K562 (cell line): ENCODE measurements around the gene LSM14B. TPM values are rescaled to one million over a fixed set of nuclear protein-coding genes. Genes with fewer than 3 reads are reported as not detected.

Experiments used
- BACH1 ChIP-seq: fragments of 200-800 bp; sonication (Bioruptor generic); IDR thresholded peaks from 2 replicates; pipeline ENCODE4 v1.6.1; 2016; ENCODE audit warnings: missing genetic modification characterization, missing compliant biosample characterization
- CBX1 ChIP-seq: sonication (generic); IDR thresholded peaks from 2 replicates; pipeline ENCODE4 v1.6.1; 2016; ENCODE audit warnings: antibody characterized with exemption, low read depth, mild to moderate bottlenecking
- CC2D1A ChIP-seq: fragments of 450-650 bp; IDR thresholded peaks from 2 replicates; pipeline ENCODE4 v1.6.1; 2017; ENCODE audit warnings: mild to moderate bottlenecking
- CHD2 ChIP-seq: IDR thresholded peaks from 2 replicates; pipeline ENCODE4 v1.6.1; 2011; ENCODE audit warnings: low read depth, low read length
- CREB3L1 ChIP-seq: fragments of 450-650 bp; IDR thresholded peaks from 2 replicates; pipeline ENCODE4 v1.6.1; 2014; ENCODE audit warnings: low read depth, mild to moderate bottlenecking, moderate library complexity, borderline replicate concordance
- CREM ChIP-seq: IDR thresholded peaks from 2 replicates; pipeline ENCODE4 v1.6.1; 2014; ENCODE audit warnings: antibody characterized with exemption, low read depth
- ETV1 ChIP-seq: fragments of 450-650 bp; conservative IDR thresholded peaks from 2 replicates; pipeline ENCODE4 v1.6.1; 2016; ENCODE audit warnings: missing genetic modification characterization, control low read depth, low read depth, missing compliant biosample characterization
- ETV6 ChIP-seq, 3 experiments: fragments of 150-350 bp in 1 of 3; sonication (generic) in 1 of 3; formaldehyde crosslinking in 1 of 3; IDR thresholded peaks; 2 replicates each; pipeline versions ENCODE4 v1.6.1 to v1.8.0; 2014 to 2022; ENCODE audit warnings: borderline replicate concordance in 2 of 3, low read depth in 2 of 3, antibody characterized with exemption in 1 of 3, low read length in 1 of 3, mild to moderate bottlenecking in 1 of 3, missing genetic modification reagents in 1 of 3
- FOSL1 ChIP-seq: fragments of 200-800 bp; sonication (Bioruptor generic); conservative IDR thresholded peaks from 2 replicates; pipeline ENCODE4 v1.6.1; 2016; ENCODE audit warnings: missing genetic modification characterization, missing compliant biosample characterization
- JUN ChIP-seq, 2 experiments: sonication (generic) in 1 of 2; formaldehyde crosslinking in 1 of 2; IDR thresholded peaks; 2 replicates each; pipeline versions ENCODE4 v1.6.1 to v1.8.0; 2012 to 2022; ENCODE audit warnings: borderline replicate concordance in 2 of 2, mild to moderate bottlenecking in 2 of 2, improper control_type of control experiment in 1 of 2, low read depth in 1 of 2, low read length in 1 of 2, missing genetic modification reagents in 1 of 2
- JUNB ChIP-seq: fragments of 450-650 bp; formaldehyde crosslinking; conservative IDR thresholded peaks from 2 replicates; pipeline ENCODE4 v1.4.0; 2020; ENCODE audit warnings: mild to moderate bottlenecking
- PRPF4 ChIP-seq: fragments of 200-400 bp; formaldehyde crosslinking; IDR thresholded peaks from one replicate; pipeline ENCODE4 v1.6.1; 2017; ENCODE audit warnings: low read length, low read depth, mild to moderate bottlenecking; ENCODE audit not compliant: insufficient read depth, poor library complexity, severe bottlenecking
- TAF1 ChIP-seq: IDR thresholded peaks from 2 replicates; pipeline ENCODE4 v1.6.1; 2011; ENCODE audit warnings: mild to moderate bottlenecking, low read length, moderate library complexity; ENCODE audit not compliant: insufficient read depth, control insufficient read depth, severe bottlenecking; ENCODE audit errors: extremely low read depth
- TBP ChIP-seq: optimal IDR thresholded peaks from 2 replicates; pipeline ENCODE3; 2011; ENCODE audit warnings: low read depth, low read length, improper control_type of control experiment
- TFE3 ChIP-seq: fragments of 450-650 bp; formaldehyde crosslinking; IDR thresholded peaks from 2 replicates; pipeline ENCODE4 v1.4.0; 2020; ENCODE audit warnings: mild to moderate bottlenecking, mixed read lengths
- TRIM25 ChIP-seq: fragments of 450-650 bp; IDR thresholded peaks from 2 replicates; pipeline ENCODE4 v1.7.0; 2016; ENCODE audit warnings: borderline replicate concordance
- TRIM28 ChIP-seq: fragments of 450-650 bp; IDR thresholded peaks from 2 replicates; pipeline ENCODE4 v1.6.1; 2017
- ZNF121 ChIP-seq: sonication (generic); formaldehyde crosslinking; conservative IDR thresholded peaks from 2 replicates; pipeline ENCODE4 v1.8.0; 2022; ENCODE audit warnings: missing genetic modification reagents
- ZNF561 ChIP-seq: fragments of 450-650 bp; formaldehyde crosslinking; conservative IDR thresholded peaks from 2 replicates; pipeline ENCODE4 v1.4.0; 2020; ENCODE audit warnings: mild to moderate bottlenecking, moderate library complexity
- polyA plus RNA-seq, 8 experiments: library from polyadenylated mRNA; depleted of rRNA in 4 of 8; stranded (reverse) in 5 of 8; unstranded in 3 of 8; fragments of >200 nt; fragmentation: Nextera tagmentation in 2 of 8; fragmentation: Illumina TruSeq in 1 of 8; extraction: Ambion mirVana in 2 of 8; extraction: Trizol in 1 of 8; gene quantifications; 2 replicates each; pipeline versions ENCODE4 v1.2.1 to v1.2.3, GENCODE V29; 2011 to 2014; ENCODE audit warnings: inconsistent platforms in 1 of 8, missing spikeins in 1 of 8
- total RNA-seq, 7 experiments: library from RNA; depleted of rRNA in 6 of 7; stranded (reverse); fragments of >200 nt in 6 of 7; fragmentation: Illumina TruSeq in 2 of 7; extraction: Trizol in 2 of 7; gene quantifications; 2 replicates each; pipeline versions ENCODE4 v1.2.1 to v1.2.3, GENCODE V29; 2011 to 2021; ENCODE audit warnings: low replicate concordance in 1 of 7

LSM14B gene
- total and polyA plus RNA-seq, 9 of the 15 experiments (the other 6 are each of a cell fraction or from before 2014, with no cell fraction given), result 0.66 to 36.0 (median 20.2) TPM

- no peak for TF ChIP-seq ZNF121 (CRISPR knock-in tag)
- TF ChIP-seq JUNB (CRISPR knock-in tag), result no peak
- peak; percentile 53; the same call in 1 of the 2 replicates for TF ChIP-seq CREB3L1
- peak; percentile 74 for TF ChIP-seq CREM
- TF ChIP-seq TRIM25, result no peak
- TF ChIP-seq ETV1 (tag), result no peak
- TF ChIP-seq ZNF561 (CRISPR knock-in tag), result no peak
- TF ChIP-seq PRPF4, result peak; percentile 59
- peak; percentile 14; the same call in 1 of the 2 replicates for TF ChIP-seq TFE3 (CRISPR knock-in tag)
- TF ChIP-seq JUN (IDR thresholded peaks at IDR 0.05; ENCODE audit: borderline replicate concordance, low read depth, low read length), result 0 out of 2 replicates have a peak, but pooled peaks have one; percentile 15
- TF ChIP-seq JUN (CRISPR knock-in tag; IDR thresholded peaks at IDR 0.05; ENCODE audit: borderline replicate concordance), result no peak
- TF ChIP-seq FOSL1, result peak; percentile 13; the same call in 1 of the 2 replicates
- TF ChIP-seq CHD2, result peak; percentile 85
- no peak for TF ChIP-seq CBX1
- peak; percentile 45 for TF ChIP-seq TBP
- TF ChIP-seq CC2D1A, result no peak
- TF ChIP-seq ETV6 (IDR thresholded peaks at IDR 0.05; ENCODE audit: borderline replicate concordance in 1 of 2, low read depth in 2 of 2, low read length in 1 of 2), result no peak
- no peak for TF ChIP-seq ETV6 (CRISPR knock-in tag; IDR thresholded peaks at IDR 0.05; ENCODE audit: borderline replicate concordance)
- TF ChIP-seq BACH1 (tag), result no peak
- TF ChIP-seq TAF1, result peak; percentile 29
- TF ChIP-seq TRIM28, result no peak
These were observed at the start of gene LSM14B (continued) for GRCh38 chr20:62121776-62122653.
